COR-L47 (cell line): Measurements from ENCODE around the gene ZNF420.
"Not testable (repeated sequence)": the region's sequence is repeated elsewhere in the genome, so short reads cannot be mapped to it uniquely, and the experiment has no call there.

Experiments used
- DNase-seq: peaks from one replicate; lab custom pipeline; 2025; lab: John Stamatoyannopoulos, UW

Gene ZNF420

GRCh38 chr19:37077934-37078716, at the start of gene ZNF420:
Gene ZNF420, plus strand, starts transcription at chr19:37078433. Its CDS starts 10,686 bp downstream, at chr19:37089119.
- peak; percentile 97 for DNase-seq

DNA sequence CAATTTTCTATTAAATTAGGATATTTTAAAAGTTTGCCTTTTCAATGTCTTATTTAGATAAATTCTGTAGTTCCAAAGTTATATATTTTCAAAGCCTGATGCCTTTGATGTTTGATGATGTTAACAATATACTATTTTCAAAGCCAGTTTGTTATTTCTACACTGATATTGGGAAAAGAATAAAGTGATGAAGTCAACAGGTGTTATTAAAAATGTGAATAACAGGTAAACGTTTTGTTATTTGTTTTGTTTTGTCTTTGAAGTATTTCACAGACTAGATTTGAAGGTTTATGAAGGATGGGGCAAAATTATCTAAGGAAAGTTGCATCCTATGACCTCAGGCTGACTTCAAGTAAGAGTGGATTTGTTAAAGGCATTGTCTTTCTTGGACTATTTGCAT, 33.1 kb upstream of the ZNF420 start:
- DNase-seq = no peak

GRCh38 chr19:37055330-37055729, 22.9 kb upstream of the ZNF420 start:
- no peak for DNase-seq

GRCh38 chr19:37056776-37057175, 21.5 kb upstream of the ZNF420 start:
- no peak for DNase-seq

GRCh38 chr19:37059142-37059541, 19.1 kb upstream of the ZNF420 start:
- no peak for DNase-seq

DNA sequence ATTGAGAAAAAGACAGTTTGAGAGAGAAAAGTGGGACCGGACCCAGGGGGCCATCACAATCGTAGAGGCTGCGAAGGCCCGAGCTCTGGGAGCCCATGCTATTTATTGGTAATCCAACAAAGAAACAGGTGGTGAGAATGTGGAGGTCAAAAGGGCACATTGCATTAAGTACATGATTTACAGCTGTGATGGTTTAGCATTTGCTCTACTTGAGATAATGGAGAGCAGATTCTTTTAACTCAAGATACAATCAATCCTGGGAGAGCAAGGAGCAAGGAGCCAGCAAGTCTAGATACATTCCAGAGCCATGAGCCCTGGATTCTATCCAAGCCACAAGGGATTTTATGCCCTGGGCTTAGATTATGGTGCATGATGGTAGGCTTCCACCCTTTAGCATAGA, 13.3 kb upstream of the ZNF420 start:
- DNase-seq = not testable (repeated sequence)

- DNase-seq = no peak
Measured at GRCh38 chr19:37074111-37074510, 4.1 kb upstream of the ZNF420 start.

DNA sequence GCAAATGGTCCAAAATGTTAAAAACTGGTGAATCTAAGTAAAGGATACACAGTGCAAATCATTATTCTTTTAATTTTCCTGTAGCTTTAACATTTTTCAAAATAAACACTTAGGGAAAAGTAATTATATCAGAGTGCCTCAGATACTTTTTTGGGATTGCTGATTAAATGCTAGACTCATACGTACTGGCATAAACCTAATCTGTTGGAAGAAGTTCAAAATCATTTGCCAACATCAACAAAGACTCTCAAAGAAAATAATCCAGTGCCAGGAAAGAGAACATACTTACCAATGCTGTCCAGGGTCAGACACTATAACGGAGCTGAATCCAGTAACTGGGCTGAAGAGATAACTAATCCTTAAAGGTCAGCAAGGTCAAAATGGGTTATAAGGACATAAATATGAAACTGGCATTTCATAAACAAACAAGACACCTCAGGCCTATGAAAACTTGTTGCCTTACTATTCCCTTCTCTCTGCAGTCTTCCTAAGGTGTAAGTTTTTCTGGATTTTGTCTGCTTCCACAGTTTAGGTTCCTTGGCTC, 3.3 kb upstream of the ZNF420 start:
- DNase-seq = no peak

DNA sequence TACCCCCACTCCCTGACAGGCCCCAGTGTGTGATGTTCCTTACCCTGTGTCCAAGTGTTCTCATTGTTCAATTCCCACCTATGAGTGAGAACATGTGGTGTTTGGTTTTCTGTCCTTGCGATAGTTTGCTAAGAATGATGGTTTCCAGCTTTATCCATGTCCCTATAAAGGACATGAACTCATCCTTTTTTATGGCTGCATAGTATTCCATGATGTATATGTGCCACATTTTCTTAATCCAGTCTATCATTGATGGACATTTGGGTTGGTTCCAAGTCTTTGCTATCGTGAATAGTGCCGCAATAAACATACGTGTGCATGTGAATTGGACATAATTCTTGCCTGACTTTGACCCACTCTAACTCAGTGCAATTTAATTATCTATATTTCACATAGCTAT, 1.7 kb upstream of the ZNF420 start:
- not testable (repeated sequence) for DNase-seq

GRCh38 chr19:37077501-37077933, 716 bp upstream of the ZNF420 start:
- DNase-seq = no peak

DNA sequence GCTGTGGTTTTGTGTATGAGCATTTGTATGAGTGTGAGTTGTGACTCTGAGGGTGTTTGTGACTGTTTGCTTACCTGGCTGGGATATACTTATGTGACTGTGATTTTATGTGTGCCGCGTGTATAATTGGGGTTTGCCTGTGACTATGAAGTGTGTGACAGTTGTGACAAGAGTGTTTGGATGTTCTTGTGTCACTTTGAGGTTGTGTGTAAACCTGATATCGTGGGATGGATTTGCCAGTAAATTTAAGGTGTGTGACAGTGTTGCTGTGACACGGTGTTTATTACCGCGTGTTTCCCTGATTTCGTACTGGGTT, 442 bp downstream of the ZNF420 start:
- DNase-seq = no peak

DNA sequence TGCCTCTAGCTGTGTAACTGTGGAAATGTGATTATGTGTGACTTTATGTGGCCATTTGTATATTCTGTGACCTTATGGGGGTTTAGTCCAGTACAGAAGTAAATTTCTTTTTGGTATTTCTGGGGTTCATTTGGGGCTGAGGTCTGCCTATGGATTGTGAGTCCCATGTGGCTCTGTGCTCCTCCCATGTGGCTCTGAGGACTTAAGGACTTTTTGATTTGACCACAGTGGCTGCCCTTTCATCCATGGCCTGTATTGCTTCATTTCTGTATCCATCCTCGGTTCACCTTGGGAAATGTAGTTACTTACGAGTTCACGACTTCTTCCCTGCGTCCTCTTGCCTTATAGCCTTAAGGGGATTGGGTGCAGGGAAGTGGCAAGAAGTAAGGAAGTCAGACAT, 1.0 kb downstream of the ZNF420 start:
- no peak for DNase-seq

- DNase-seq = no peak
Measured at GRCh38 chr19:37082307-37082706, 4.1 kb downstream of the ZNF420 start.

- DNase-seq = no peak
Measured at GRCh38 chr19:37087110-37087509, 8.9 kb downstream of the ZNF420 start.

DNA sequence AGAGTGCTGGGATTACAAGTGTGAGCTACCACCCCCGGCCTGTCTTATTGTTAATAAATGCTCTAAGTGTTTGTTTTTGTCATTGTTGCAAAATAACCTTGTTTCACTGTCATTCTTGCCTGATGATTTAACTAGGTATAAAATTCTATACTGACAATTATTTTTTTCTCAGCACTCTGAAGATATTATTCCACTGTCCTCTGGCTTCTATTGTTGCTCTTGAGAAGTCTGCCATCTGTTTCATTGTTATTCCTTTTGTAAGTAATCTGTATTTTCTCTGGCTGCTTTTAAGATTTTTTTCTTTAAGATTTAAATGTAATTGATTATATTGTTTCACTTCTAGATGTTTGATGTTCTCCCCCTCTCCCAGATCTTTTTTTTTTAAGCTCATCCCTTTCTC, 17.6 kb downstream of the ZNF420 start:
- no peak for DNase-seq

GRCh38 chr19:37098570-37098969, 20.3 kb downstream of the ZNF420 start:
- no peak for DNase-seq

GRCh38 chr19:37104135-37104534, 25.9 kb downstream of the ZNF420 start:
- not testable (repeated sequence) for DNase-seq

GRCh38 chr19:37111753-37112152, 33.5 kb downstream of the ZNF420 start:
- DNase-seq = not testable (repeated sequence)

GRCh38 chr19:37114001-37114400, 35.8 kb downstream of the ZNF420 start:
- no peak for DNase-seq

DNA sequence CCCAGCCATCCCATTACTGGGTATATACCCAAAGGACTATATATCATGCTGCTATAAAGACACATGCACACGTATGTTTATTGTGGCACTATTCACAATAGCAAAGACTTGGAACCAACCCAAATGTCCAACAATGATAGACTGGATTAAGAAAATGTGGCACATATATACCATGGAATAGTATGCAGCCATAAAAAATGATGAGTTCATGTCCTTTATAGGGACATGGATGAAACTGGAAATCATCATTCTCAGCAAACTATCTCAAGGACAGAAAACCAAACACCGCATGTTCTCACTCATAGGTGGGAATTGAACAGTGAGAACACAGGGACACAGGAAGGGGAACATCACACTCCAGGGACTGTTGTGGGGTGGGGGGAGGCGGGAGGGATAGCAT, 43.9 kb downstream of the ZNF420 start:
- DNase-seq = not testable (repeated sequence)

- DNase-seq = no peak
Measured at GRCh38 chr19:37127999-37128820, 50.0 kb downstream of the ZNF420 start.

DNA sequence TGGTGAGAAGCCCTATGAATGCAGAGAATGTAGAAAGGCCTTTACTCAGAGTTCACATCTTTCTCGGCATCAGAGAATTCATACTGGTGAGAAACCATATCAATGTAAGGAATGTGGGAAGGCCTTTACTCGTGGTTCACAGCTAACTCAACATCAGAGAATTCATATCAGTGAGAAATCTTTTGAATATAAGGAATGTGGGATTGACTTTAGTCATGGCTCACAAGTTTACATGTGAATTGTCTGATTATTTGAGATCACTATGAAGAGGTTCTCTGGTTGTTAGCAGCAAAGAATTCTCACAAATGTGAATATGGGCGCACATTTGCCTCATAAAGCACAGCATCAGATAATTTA, 50.6 kb downstream of the ZNF420 start:
- DNase-seq = no peak

- no peak for DNase-seq
Measured at GRCh38 chr19:37136111-37136510, 57.9 kb downstream of the ZNF420 start.
